ENCODE measurements around the gene UPK1B. TPM values are rescaled to one million over a fixed set of nuclear protein-coding genes. Genes with fewer than 3 reads are reported as not detected.
"Not testable (repeated sequence)": the region's sequence is repeated elsewhere in the genome, so short reads cannot be mapped to it uniquely, and the experiment has no call there.

UPK1B gene
- 0.03 TPM in 1 of 2 replicates, not detected in the other for total RNA-seq (2014; rRNA removed; shearing (Covaris generic))
- polyA plus RNA-seq (2015; cell fraction: cytosol; rRNA removed) = not detected in 2 replicates
- not detected in 2 replicates for polyA plus RNA-seq (2015; cell fraction: nucleus; rRNA removed)

DNA sequence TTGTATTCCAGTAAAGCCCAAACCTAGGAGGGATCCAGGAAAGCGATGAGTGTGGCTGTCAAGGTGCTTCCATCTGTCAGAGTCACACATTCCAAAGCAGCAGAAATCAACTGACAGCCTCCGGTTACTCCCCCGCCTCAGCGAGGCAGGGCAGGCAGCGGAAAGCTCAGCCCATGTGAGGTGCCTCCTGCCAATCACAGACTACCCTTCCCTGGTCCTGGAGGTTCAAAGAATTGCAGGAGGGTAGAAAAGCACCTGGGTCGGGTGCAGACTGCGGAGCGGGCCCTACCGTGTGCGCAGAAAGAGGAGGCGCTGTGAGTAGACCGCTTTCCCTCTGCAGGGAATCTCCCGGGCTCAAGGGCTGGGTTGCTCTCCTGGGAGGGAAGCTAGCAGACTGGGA is at the start of gene UPK1B:
TSS of gene UPK1B (plus strand) at position 274 of the 400 bp plus-strand sequence. CDS start 13,144 bp downstream, outside the sequence.
- DNase-seq (ENCODE audit: low read depth) = no peak

DNA sequence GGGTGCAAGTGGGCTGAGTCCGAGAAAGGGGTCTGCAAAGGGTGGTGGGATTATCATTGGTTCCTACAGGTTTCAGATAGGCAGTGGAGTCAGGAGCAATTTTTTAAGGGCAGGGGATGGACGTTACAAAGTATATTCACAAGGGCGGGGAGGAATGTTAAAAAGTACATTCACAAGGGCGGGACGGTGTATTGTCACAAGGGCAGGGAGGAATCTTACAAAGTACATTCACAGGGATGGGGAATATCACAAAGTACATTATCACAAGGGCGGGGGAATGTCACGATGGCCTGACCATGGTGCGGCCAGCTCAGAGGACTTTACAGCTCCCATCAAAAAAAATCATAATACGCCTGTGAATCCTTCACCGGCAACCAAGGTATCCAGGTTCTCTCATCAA is 48.1 kb upstream of the UPK1B start:
- no peak for DNase-seq (ENCODE audit: low read depth)

DNA sequence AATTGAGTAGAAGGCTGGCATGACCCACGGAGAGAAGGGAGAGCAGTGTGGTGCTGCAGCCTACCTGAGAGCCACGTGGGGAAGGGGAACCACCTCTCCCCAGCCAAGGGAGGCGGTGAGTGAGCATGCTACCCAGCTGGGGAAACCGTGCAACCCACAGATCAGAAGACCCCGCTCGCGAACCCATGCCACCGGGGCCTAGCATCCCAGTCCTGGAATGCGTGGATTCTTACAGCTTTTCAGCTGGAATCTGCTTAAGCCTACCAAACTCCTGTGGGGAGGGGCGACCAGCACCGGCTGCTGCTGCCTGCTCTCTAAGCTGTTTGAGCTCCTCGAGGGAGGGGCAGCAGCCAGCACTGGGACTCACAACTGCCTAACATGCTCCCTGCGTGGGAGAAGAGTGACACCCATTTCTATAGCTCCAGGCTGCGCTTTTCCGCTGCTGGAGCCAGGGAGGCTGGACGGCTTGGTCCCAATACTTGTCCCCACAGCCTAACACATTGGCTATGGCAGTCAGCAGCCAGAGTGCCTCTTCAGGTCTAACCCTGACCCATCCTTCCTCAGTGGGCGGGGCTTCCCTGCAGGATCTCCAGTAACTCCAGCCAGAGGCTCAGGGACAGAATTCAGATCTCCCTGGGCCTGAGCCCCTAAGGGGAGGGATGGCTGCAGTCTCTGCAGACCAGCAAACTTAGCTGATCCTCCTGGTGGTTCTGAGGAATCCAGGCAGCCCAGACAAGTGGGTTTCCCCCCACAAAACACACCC is 47.5 kb upstream of the UPK1B start:
- no peak for DNase-seq (ENCODE audit: low read depth)

DNA sequence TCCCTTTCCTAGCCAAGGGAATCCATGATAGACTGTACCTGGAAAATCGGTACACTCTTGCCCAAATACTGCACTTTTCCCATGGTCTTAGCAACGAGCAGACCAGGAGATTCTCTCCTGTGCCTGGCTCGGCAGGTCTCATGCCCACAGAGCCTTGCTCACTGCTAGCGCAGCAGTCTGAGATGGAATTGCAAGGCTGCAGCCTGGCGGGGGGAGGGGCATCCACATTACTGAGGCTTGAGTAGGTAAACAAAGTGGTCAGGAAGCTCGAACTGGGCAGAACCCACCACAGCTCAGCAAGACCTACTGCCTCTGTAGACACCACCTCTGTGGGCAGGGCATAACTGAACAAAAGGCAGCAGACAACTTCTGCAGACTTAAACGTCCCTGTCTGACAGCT is 43.1 kb upstream of the UPK1B start:
- DNase-seq (ENCODE audit: low read depth) = not testable (repeated sequence)

DNA sequence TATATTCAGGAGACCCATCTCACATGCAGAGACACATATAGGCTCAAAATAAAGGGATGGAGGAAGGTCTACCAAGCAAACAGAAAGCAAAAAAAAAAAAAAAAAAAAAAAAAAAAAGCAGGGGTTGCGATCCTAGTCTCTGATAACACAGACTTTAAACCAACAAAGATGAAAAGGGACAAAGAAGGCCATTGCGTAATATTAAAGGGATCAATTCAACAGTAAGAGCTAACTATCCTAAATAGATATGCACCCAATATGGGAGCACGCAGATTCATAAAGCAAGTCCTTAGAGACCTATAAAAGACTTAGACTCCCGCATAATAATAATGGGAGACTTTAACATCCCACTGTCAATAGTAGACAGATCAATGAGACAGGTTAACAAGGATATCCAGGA is 41.1 kb upstream of the UPK1B start:
- not testable (repeated sequence) for DNase-seq (ENCODE audit: low read depth)

DNA sequence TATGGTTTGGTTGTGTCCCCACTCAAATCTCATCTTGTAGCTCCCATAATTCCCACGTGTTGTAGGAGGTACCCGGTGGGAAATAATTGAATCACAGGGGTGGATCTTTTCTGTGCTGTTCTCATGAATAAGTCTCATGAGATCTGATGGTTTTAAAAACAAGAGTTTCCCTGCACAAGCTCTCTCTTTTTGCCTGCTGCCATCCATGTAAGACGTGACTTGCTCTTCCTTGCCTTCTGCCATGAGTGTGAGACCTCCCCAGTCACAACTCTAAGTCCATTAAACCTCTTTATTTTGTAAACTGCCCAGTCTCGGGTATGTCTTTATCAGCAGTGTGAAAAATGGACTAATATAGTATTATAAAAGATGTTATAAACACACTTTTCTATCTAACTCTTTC is 34.0 kb upstream of the UPK1B start:
- not testable (repeated sequence) for DNase-seq (ENCODE audit: low read depth)

DNA sequence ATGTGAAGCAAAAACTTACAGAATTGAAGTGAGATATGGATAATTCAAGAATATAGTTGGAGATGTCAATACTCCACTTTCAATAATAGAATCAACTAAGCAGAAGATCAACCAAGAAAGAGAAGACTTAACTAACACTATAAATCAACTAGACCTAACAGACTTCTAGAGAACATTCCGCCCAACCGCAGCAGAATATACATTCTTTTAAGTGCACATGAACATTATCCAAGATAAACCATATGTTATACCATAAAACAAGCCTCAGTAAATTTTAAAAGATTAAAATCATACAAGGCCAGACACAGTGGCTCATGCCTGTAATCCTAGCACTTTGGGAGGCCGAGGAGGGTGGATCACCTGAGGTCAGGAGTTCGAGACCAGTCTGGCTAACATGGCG is 32.9 kb upstream of the UPK1B start:
- no peak for DNase-seq (ENCODE audit: low read depth)

DNA sequence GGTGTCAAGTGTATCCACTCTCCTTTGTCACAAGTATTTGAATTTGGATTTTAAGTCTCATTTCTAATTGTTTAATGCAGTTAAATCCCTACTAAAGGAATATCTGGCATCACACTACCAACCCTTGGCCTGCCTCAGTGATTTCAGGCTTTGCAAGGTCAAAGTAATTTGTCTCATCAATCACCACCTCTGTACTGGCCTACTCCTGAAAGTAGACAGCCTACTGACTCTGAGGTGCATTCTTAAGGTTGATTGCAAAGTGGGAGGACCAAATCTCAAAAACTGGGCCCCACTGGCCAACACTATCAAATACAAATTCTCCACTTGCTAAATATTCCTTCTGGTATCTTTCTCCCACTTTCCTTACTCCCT is 28.3 kb upstream of the UPK1B start:
- DNase-seq (ENCODE audit: low read depth) = no peak

DNA sequence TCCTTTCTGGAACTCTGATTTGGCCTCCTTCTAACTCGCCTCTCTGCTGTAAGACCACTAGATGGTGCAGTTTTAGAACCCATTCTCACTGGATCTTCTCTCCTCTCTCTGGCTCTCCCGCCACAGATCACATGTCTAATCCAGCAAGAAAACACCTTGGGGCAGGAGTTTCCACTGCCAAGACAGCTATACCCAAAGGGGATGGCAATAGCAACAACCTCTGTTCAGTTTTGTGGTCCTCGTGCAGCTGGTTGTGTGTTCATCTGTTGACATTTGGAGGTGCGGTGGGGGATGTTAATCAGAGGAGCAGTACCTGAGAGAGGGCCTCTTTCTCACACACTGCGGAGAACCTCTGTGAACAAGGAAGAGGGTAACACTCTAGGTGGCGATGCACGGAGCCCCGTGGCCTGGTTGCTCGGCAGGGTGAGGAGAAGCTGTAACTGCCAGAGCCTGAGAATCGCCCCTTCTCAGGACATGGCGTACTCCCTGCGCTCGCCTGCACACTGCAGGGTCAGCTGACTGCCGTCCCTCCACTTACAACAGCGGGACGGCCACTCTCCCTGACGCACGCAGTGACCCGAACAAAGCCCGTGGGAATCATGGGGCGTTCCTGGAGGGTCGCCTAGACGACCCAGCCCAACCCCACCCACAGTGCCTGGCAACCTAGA is 27.8 kb upstream of the UPK1B start, which contains the start of gene TEX55:
TSS of gene TEX55 (plus strand) at position 666 of the 668 bp plus-strand sequence. CDS start 25 bp downstream, outside the sequence.
- peak; percentile 61 for DNase-seq (ENCODE audit: low read depth)

DNA sequence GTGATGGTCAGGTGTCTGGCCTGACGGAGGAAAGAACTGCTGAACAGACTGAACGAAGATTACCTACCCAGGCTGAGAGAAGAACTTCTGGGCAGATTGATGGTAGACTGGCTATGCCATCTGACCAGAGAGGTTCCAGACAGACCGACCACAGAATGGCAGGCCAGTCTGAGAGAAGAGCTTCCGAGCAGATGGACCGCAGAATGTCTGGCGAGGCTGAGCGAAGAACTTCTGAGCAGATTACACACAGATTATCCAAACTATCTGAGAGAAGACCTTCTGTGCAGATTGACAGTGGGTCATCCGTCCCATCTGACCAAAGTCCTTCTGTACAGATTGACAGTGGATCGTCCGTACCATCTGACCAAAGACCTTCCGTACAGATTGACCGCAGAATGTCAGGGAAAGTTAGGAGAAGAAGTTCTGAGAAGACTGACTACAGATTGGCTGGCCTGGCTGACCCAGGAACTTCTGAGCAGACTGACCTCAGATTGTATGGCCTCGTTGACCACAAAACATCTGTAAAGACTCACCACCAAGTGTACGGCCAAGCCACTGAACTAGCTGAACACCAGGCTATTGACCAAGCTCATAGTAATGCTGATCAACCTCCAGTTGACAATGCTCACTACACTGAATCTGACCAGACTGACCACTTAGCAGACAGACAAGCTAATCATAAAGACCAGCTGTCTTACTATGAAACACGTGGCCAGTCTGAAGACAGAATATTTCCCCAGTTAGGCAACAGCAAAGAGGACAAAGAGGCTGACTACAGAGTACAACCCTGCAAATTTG is 26.6 kb upstream of the UPK1B start:
- DNase-seq (ENCODE audit: low read depth) = no peak

DNA sequence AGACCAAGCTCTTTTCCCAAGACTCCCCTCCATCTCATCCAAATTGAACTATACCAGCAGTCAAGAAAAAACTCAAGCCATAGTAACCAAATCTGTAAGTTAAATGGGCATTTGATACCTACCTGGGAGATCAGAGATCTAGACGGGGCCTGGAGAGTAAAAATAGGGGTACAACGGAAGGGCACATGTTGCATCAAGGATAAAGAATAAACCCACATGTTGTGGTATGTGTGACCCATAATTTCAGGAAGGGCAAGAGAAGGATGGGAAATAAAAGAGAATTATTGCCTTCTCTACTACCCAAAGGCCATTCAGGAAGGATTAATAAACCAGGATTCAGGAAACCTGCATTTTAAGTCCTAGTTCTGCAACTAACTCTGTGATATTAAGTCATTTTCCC is 25.9 kb upstream of the UPK1B start:
- DNase-seq (ENCODE audit: low read depth) = no peak

DNA sequence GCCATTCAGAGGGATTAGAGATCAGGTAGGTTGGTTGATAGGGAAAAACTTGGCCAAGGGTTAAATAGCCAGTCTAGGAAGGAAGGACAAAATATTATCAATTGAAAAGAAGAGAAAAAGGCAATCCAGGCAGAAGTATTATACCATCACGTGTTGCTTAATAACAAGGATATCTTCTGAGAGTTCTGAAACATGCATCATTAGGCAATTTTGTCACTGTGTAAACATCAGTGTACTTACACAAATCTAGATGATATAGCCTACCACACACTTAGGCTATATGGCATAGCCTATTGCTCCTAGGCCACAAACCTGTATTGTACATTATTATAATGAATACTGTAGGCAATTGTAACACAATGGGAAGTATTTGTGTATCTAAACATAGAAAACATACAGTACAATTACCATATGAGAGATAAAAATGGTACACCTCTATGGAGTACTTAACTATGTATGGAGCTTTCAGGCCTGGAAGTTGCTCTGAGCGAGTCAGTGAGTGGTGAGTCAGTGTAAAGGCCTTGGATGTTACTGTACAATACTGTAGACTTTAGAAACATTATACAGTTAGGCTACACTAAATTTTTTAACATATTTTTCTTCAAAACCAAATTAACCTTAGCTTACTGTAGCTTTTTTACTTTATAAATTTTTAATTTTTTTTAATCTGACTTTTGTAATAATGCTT is 24.8 kb upstream of the UPK1B start:
- no peak for DNase-seq (ENCODE audit: low read depth)

DNA sequence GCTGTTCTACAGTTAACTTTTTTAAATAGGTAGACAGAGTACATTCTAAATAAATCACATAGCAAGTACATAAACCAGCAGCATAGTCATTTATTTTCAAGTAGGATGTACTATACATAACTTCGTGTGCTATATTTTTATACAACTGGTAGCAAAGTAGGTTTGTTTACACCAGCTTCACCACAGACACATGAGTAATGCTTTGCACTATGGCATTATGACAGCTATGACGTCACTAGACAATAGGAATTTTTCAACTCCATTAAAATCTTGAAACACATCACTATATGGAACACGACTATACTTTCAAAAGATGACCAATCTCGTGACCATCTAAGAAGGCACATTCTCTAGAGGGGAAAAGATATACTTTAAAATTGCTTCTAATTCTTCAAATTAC is 23.9 kb upstream of the UPK1B start:
- peak; percentile 53 for DNase-seq (ENCODE audit: low read depth)

DNA sequence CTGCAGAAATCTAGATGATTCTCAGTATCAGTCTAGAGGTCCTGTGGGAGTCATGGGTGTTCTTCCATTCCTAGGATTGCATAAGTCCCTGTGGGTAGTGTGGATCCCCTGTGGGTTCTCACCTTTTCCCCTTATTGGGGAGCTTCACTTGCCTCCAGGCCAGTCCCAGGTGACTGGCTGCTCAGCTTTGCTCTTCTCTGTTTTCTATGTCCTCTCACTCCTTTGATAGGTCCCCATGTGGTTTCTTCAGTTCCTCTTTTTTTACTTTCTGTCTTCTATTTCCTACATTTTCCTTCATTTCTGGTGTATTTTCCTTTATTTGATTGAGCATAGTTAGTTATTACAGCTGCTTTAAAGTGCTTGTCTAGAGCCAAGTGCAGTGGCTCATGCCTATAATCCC is 16.5 kb upstream of the UPK1B start:
- DNase-seq (ENCODE audit: low read depth) = no peak

DNA sequence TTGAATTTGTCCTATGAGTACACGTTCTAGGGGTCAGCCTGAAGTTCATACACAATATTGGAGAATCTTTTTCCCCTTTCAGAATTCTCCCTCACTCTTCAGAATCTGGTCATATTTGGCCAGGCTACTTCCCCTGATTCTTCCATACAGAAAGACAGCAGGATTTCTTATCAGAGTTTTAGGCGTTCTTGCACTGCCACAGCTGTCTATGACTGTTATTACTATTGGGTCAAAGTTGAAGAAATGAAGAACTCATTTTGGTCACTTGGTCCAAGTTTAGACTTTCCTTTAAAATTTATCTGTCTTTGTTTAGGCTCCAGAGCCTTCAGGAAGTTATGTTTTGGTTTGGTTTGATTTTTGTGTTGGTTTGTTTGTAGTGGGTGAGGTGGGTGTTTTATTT is 15.4 kb upstream of the UPK1B start:
- no peak for DNase-seq (ENCODE audit: low read depth)

DNA sequence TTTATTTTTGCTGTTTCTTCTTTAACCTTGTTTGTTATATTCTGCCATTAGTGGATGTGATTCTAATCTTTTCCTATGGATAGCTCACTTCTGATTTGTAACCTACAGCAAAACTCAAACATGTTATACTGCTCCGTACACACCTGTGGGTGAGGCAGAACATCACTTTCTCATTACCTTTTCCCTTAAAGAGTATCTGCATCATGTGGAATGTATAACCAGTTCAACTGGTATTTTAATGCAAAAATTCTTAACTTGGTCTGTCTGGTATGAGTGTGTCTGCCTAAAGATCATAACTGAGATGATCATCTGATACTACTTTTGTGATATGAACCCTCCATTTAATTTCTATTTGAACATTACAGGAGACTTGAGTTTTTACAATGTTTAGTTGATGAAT is 13.0 kb upstream of the UPK1B start:
- DNase-seq (ENCODE audit: low read depth) = no peak

DNA sequence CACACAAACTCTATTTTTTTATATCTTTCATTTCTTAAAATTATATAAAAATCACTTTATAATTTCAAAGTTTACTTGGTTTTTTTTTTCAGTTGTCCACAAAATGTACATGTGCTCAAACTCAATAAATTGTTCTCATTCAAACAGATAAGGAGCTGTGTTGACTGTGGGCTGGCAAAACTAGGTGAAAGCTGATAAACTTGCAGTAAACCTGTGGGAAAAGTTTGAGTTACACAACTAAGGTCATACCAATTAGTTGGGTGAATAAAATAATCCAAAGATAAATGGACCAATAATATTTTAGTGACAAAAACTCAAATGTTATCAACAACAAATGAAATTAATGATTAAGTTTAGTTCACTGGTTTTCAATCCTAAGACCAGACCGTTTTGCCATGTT is 12.6 kb upstream of the UPK1B start:
- no peak for DNase-seq (ENCODE audit: low read depth)

DNA sequence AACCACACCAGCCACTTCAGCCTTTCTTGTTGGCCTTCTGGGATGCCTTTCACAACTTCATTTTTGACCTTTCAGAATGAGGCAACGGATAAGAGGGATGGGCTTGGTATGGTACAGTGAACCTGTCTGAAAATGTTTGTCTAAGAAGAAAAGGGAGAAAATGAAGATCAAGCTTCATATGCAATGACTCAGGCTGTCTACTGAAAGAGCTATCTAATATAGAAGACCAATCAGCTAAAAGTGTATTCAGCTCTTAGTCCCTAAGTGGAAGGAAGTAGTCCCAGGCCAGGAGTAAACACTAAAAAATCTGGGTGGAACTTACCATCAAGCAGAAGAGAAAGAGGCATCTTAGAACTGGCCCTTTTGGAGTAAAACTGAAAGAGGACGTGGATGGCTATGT is 12.2 kb upstream of the UPK1B start:
- no peak for DNase-seq (ENCODE audit: low read depth)

DNA sequence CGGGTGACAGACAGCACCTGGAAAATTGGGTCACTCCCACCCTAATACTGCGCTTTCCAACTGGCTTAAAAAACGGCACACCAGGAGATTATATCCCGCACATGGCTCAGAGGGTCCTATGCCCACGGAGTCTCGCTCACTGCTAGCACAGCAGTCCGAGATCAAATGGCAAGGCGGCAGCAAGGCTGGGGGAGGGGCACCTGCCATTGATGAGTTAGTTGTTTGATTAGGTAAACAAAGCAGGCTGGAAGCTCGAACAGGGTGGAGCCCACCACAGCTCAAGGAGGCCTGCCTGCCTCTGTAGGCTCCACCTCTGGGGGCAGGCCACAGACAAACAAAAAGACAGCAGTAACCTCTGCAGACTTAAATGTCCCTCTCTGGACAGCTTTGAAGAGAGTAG is 8.7 kb upstream of the UPK1B start:
- not testable (repeated sequence) for DNase-seq (ENCODE audit: low read depth)

DNA sequence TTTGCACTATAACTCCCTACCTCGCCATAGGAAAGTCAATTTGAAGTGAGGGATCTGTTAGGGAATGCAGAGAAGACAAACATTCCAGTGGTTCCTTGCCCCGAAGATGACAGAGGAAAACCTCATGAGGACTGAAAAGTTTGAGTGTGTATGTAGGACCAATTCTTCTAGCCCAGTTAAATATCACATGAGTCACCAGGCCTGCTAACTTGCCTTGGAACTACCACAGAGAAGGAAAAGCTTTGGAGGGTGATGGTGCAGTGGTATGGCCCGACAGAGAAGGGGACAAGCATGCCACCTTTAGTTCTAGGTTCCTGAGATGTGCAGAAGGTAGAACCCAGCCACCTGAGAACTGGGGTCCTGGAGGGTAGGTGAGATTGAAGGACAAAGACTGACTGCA is 2.6 kb upstream of the UPK1B start:
- DNase-seq (ENCODE audit: low read depth) = no peak

All from HT1080 (cell line).